Mucosa of rectum (tissue), 2 donors: ENCODE data around the gene SHPK.
"Not testable (repeated sequence)": the region's sequence is repeated elsewhere in the genome, so short reads cannot be mapped to it uniquely, and the experiment has no call there.

Source experiments
- H3K27ac ChIP-seq, 2 donors: one replicate each; pipeline ENCODE4 v1.7.0; 2013; ENCODE audit warnings: inconsistent platforms in 2 of 2, low read depth in 2 of 2, low read length in 2 of 2
- H3K27me3 ChIP-seq, 2 donors: one replicate each; pipeline ENCODE4 v1.7.0; 2013; ENCODE audit warnings: low read length in 2 of 2; ENCODE audit not compliant: control insufficient read depth in 2 of 2, insufficient read depth in 2 of 2
- H3K36me3 ChIP-seq, 2 donors: one replicate each; pipeline ENCODE4 v1.7.0; 2013; ENCODE audit warnings: low read length in 2 of 2; ENCODE audit not compliant: control insufficient read depth in 2 of 2, insufficient read depth in 2 of 2
- H3K4me1 ChIP-seq, 2 donors: one replicate each; pipeline ENCODE4 v1.7.0; 2013; ENCODE audit warnings: low read length in 2 of 2, mild to moderate bottlenecking in 1 of 2; ENCODE audit not compliant: control insufficient read depth in 2 of 2, insufficient read depth in 2 of 2
- H3K4me3 ChIP-seq, 2 donors: one replicate each; pipeline ENCODE4 v1.7.0; 2013; ENCODE audit warnings: low read length in 2 of 2
- H3K9ac ChIP-seq, 2 donors: one replicate each; pipeline ENCODE4 v1.7.0; 2013; ENCODE audit warnings: low read length in 2 of 2, low read depth in 1 of 2, mild to moderate bottlenecking in 1 of 2
- H3K9me3 ChIP-seq, 2 donors: one replicate each; pipeline ENCODE4 v1.7.0; 2013; ENCODE audit warnings: low read length in 2 of 2; ENCODE audit not compliant: control insufficient read depth in 2 of 2
- donor health status: healthy.
- donor health status: Normal muscosa, but diverticular disease.

The SHPK gene

GRCh38 chr17:3590768-3591167 is 45.3 kb downstream of the SHPK start:
- no peaks in the 10 kb centered on the region for H3K27me3 ChIP-seq
- no peaks in the 10 kb centered on the region for H3K9me3 ChIP-seq
- H3K4me3 ChIP-seq = no peak overlapping the region
- H3K36me3 ChIP-seq = peaks cover 19 to 24% of the 10 kb centered on the region in 2 donors
- H3K9ac ChIP-seq = no peak overlapping the region
- H3K4me1 ChIP-seq = no peaks in the 10 kb centered on the region
- H3K27ac ChIP-seq = no peak overlapping the region

DNA sequence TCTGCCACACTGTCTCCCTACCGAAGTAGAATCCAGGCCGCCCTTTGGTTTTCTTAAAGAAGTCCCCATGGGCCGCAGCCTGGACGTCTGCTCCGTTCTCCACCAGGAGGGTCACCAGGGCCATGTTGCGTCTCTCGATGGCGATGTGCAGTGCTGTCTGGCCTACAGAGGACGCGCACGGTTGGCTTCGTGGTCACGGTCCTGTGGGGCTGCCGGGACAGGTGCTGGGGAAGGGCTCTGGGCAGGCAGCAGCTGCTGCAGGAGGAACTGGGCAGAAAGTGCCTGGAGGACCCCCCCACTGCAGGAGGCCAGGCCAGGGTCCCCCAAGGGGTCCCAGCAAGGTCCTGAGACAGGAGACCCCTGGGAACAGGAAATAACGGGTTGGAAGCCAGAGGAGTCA is 45.8 kb downstream of the SHPK start:
- H3K4me1 ChIP-seq = no peaks in the 10 kb centered on the region
- peaks cover 25 to 29% of the 10 kb centered on the region in 2 donors for H3K36me3 ChIP-seq
- H3K4me3 ChIP-seq = no peak overlapping the region
- no peaks in the 10 kb centered on the region for H3K27me3 ChIP-seq
- no peak overlapping the region for H3K9ac ChIP-seq
- H3K27ac ChIP-seq = no peak overlapping the region
- no peaks in the 10 kb centered on the region for H3K9me3 ChIP-seq

DNA sequence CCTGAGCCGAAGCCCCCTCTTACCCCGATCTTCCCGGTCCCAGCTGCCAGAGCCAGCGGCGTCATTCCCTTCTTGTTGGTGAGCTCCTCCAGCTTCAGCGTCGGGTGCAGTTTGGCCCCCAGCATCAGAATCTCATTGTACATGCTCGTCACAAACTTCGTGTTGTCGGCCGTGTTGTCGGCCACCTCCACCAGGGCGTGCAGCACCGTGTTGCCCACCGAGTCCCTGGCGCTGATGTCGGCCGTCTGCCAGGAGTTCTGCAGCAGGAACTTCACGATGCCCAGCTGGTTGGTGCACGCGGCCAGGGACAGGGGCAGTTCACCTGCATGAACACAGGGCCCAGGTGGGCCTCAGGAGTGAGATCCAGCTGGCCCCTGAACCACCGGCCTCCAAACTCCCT is 46.3 kb downstream of the SHPK start:
- H3K27ac ChIP-seq = no peak overlapping the region
- H3K4me3 ChIP-seq = no peak overlapping the region
- no peaks in the 10 kb centered on the region for H3K4me1 ChIP-seq
- H3K9ac ChIP-seq = no peak overlapping the region
- H3K9me3 ChIP-seq = no peaks in the 10 kb centered on the region
- no peaks in the 10 kb centered on the region for H3K27me3 ChIP-seq
- H3K36me3 ChIP-seq = peaks cover 25 to 31% of the 10 kb centered on the region in 2 donors

GRCh38 chr17:3585826-3586225 is 50.2 kb downstream of the SHPK start:
- H3K9me3 ChIP-seq = no peaks in the 10 kb centered on the region
- no peaks in the 10 kb centered on the region for H3K4me1 ChIP-seq
- no peak overlapping the region for H3K9ac ChIP-seq
- H3K27ac ChIP-seq = no peak overlapping the region
- H3K4me3 ChIP-seq = no peak overlapping the region
- peaks cover 21 to 26% of the 10 kb centered on the region in 2 donors for H3K36me3 ChIP-seq
- H3K27me3 ChIP-seq = no peaks in the 10 kb centered on the region

- no peak overlapping the region for H3K4me3 ChIP-seq
These were observed 52.6 kb downstream of the SHPK start for GRCh38 chr17:3583456-3583855.

DNA sequence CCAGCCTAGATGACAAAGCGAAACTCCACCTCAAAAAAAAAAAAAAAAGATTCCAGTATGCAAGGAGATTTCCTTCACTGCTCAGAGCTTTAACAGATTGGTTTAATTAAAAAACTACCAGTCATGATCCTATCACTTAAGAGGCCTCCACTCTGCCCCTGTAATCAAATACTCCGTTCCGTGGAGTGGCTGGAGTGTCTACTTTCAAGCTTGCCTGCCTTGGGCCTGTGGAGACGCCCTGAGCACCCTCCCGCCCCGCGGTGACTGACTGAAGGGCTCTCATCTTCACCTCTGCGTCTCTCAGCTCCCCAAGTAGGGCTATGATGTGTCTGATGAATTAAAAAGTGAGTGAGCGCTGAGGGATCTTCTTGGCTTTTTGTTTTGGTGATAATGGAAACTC is 53.1 kb downstream of the SHPK start:
- Histone ChIP-seq H3K9ac (no peak overlapping the region), H3K4me3 (no peak overlapping the region), H3K4me1 (no peaks in the 10 kb centered on the region), H3K27me3 (no peaks in the 10 kb centered on the region), H3K9me3 (no peaks in the 10 kb centered on the region), H3K36me3 (peaks cover 19 to 20% of the 10 kb centered on the region in 2 donors), H3K27ac (no peak overlapping the region)

More at GRCh38 chr17:3583456-3583855, 52.6 kb downstream of the SHPK start:
- H3K9ac ChIP-seq = no peak overlapping the region
- no peaks in the 10 kb centered on the region for H3K9me3 ChIP-seq
- no peak overlapping the region for H3K27ac ChIP-seq
- H3K36me3 ChIP-seq = peaks cover 20 to 23% of the 10 kb centered on the region in 2 donors
- no peaks in the 10 kb centered on the region for H3K4me1 ChIP-seq
- no peaks in the 10 kb centered on the region for H3K27me3 ChIP-seq

- not testable (repeated sequence) for H3K27me3 ChIP-seq, H3K9me3 ChIP-seq, H3K4me1 ChIP-seq, H3K4me3 ChIP-seq, H3K9ac ChIP-seq, H3K27ac ChIP-seq
- H3K36me3 ChIP-seq = peaks cover 10 to 15% of the 10 kb centered on the region in 2 donors
These were observed 57.4 kb downstream of the SHPK start for GRCh38 chr17:3578667-3579066.

DNA sequence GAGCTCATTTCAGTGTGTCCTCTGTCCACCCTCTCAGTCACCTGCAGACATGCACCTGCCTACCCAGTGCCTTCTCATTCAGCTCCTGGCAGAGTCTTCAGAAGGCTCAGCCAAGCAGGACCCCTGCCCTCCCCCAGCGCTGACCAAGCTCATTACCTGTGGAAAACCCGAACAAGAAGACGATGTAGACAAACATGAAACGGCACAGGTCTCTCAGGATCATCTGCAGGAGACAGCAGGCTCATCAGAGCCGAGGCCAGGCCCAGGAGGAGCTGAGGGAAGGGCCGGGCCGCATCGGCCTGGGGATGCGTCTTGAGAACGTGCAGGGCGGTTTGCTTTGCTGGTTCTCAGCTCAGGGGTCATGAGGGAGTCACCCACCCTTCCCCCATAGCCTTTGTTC is 59.1 kb downstream of the SHPK start:
- Histone ChIP-seq H3K27ac (no peak overlapping the region), H3K9ac (no peak overlapping the region), H3K4me1 (no peaks in the 10 kb centered on the region), H3K4me3 (no peak overlapping the region), H3K36me3 (peaks cover 11 to 19% of the 10 kb centered on the region in 2 donors), H3K27me3 (no peaks in the 10 kb centered on the region), H3K9me3 (no peaks in the 10 kb centered on the region)

- Histone ChIP-seq H3K36me3 (peaks cover 21 to 28% of the 10 kb centered on the region in 2 donors), H3K27me3 (no peaks in the 10 kb centered on the region), H3K9me3 (no peaks in the 10 kb centered on the region)
These were observed 60.5 kb downstream of the SHPK start for GRCh38 chr17:3575511-3575910.

DNA sequence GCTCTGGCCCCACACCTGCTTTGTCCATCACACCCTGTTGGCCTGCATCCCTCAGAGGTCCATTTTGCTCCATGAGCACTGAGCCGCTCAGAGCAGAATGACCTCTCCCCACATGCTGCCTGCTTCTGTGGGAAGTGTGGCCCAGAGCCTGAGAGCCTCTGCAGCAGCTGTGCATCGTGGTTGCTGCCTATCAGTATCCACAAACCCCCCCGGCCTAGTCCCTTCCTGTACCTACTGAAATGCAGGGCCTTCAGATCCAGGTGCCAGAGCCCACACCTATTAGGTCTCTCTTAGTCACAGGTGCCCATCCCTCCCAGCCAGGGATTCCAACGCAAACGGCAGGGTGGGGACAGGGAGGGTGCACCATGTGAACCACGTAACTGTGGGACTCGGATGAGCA is 61.8 kb downstream of the SHPK start:
- H3K27me3 ChIP-seq = no peaks in the 10 kb centered on the region
- H3K4me3 ChIP-seq = no peak overlapping the region
- H3K27ac ChIP-seq = no peak overlapping the region
- no peaks in the 10 kb centered on the region for H3K9me3 ChIP-seq
- peaks cover 16 to 22% of the 10 kb centered on the region in 2 donors for H3K36me3 ChIP-seq
- H3K9ac ChIP-seq = no peak overlapping the region
- H3K4me1 ChIP-seq = no peaks in the 10 kb centered on the region

More at GRCh38 chr17:3575511-3575910, 60.5 kb downstream of the SHPK start:
- Histone ChIP-seq H3K4me3 (no peak overlapping the region), H3K4me1 (no peaks in the 10 kb centered on the region), H3K27ac (no peak overlapping the region), H3K9ac (no peak overlapping the region)
